ENCODE measurements around the gene LMO7. TPM values are rescaled to one million over a fixed set of nuclear protein-coding genes. Genes with fewer than 3 reads are reported as not detected.

Gene LMO7
- total RNA-seq, 1 donor from 2014 or later: 12.3 TPM

GRCh38 chr13:75795274-75795673 is 159.1 kb downstream of the LMO7 start:
- no peak for TF ChIP-seq CTCF (IDR thresholded peaks at IDR 0.05; ENCODE audit: insufficient read depth, low read length, poor library complexity, severe bottlenecking)
- no peaks in the 10 kb centered on the region for H3K36me3 ChIP-seq (ENCODE audit: control insufficient read depth, insufficient read depth, low read length)

GRCh38 chr13:75796825-75797224 is 160.7 kb downstream of the LMO7 start:
- no peak for DNase-seq (ENCODE audit: low read depth)
- no peak for TF ChIP-seq CTCF (IDR thresholded peaks at IDR 0.05; ENCODE audit: insufficient read depth, low read length, poor library complexity, severe bottlenecking)
- Histone ChIP-seq H3K4me3 (ENCODE audit: low read depth, low read length) (no peak overlapping the region), H3K36me3 (ENCODE audit: control insufficient read depth, insufficient read depth, low read length) (no peaks in the 10 kb centered on the region), H3K27me3 (ENCODE audit: control insufficient read depth, insufficient read depth, low read length) (no peaks in the 10 kb centered on the region)

More at GRCh38 chr13:75795274-75795673, 159.1 kb downstream of the LMO7 start:
- no peak for DNase-seq (ENCODE audit: low read depth)
- Histone ChIP-seq H3K4me3 (ENCODE audit: low read depth, low read length) (no peak overlapping the region), H3K27me3 (ENCODE audit: control insufficient read depth, insufficient read depth, low read length) (no peaks in the 10 kb centered on the region)

GRCh38 chr13:75797239-75797638 is 161.1 kb downstream of the LMO7 start:
- no peaks in the 10 kb centered on the region for H3K36me3 ChIP-seq (ENCODE audit: control insufficient read depth, insufficient read depth, low read length)
- no peaks in the 10 kb centered on the region for H3K27me3 ChIP-seq (ENCODE audit: control insufficient read depth, insufficient read depth, low read length)
- no peak overlapping the region for H3K4me3 ChIP-seq (ENCODE audit: low read depth, low read length)
- no peak for TF ChIP-seq CTCF (IDR thresholded peaks at IDR 0.05; ENCODE audit: insufficient read depth, low read length, poor library complexity, severe bottlenecking)
- DNase-seq (ENCODE audit: low read depth): no peak

GRCh38 chr13:75797719-75798118 is 161.6 kb downstream of the LMO7 start:
- DNase-seq (ENCODE audit: low read depth): no peak
- Histone ChIP-seq H3K36me3 (ENCODE audit: control insufficient read depth, insufficient read depth, low read length) (no peaks in the 10 kb centered on the region), H3K4me3 (ENCODE audit: low read depth, low read length) (no peak overlapping the region), H3K27me3 (ENCODE audit: control insufficient read depth, insufficient read depth, low read length) (no peaks in the 10 kb centered on the region)
- no peak for TF ChIP-seq CTCF (IDR thresholded peaks at IDR 0.05; ENCODE audit: insufficient read depth, low read length, poor library complexity, severe bottlenecking)

- DNase-seq (ENCODE audit: low read depth): no peak
- no peak for TF ChIP-seq CTCF (IDR thresholded peaks at IDR 0.05; ENCODE audit: insufficient read depth, low read length, poor library complexity, severe bottlenecking)
- no peaks in the 10 kb centered on the region for H3K36me3 ChIP-seq (ENCODE audit: control insufficient read depth, insufficient read depth, low read length)
- H3K4me3 ChIP-seq (ENCODE audit: low read depth, low read length): no peak overlapping the region
- no peaks in the 10 kb centered on the region for H3K27me3 ChIP-seq (ENCODE audit: control insufficient read depth, insufficient read depth, low read length)
Measured at GRCh38 chr13:75798353-75799255, 162.5 kb downstream of the LMO7 start.

Measured in kidney epithelial cell (primary cell).